Muscle of leg (tissue), 11 donors: ENCODE results near the gene ARMCX2. TPM values are rescaled to one million over a fixed set of nuclear protein-coding genes. Genes with fewer than 3 reads are reported as not detected.
"Not testable (repeated sequence)": the region's sequence is repeated elsewhere in the genome, so short reads cannot be mapped to it uniquely, and the experiment has no call there.

Experiments
- DNase-seq: peaks from one replicate; pipeline ENCODE4 v3.0.0; 2013
- H3K27ac ChIP-seq: one replicate; pipeline ENCODE4 v1.5.1; 2013; ENCODE audit warnings: mild to moderate bottlenecking, low read length, control low read depth
- H3K27me3 ChIP-seq: one replicate; pipeline ENCODE4 v1.6.1; 2013; ENCODE audit warnings: low read length; ENCODE audit not compliant: control insufficient read depth, insufficient read depth
- H3K36me3 ChIP-seq: one replicate; pipeline ENCODE4 v1.6.1; 2013; ENCODE audit warnings: low read length; ENCODE audit not compliant: control insufficient read depth, insufficient read depth
- H3K4me1 ChIP-seq: one replicate; pipeline ENCODE4 v1.6.1; 2013; ENCODE audit warnings: low read length; ENCODE audit not compliant: control insufficient read depth, insufficient read depth
- H3K4me3 ChIP-seq: one replicate; pipeline ENCODE4 v1.5.1; 2013; ENCODE audit warnings: low read length, control low read depth
- H3K9me3 ChIP-seq: replicated peaks from 2 replicates; pipeline ENCODE4 v1.6.1; 2013; ENCODE audit warnings: low read depth, low read length; ENCODE audit not compliant: control insufficient read depth
- WGBS: methylation state at CpG from one replicate; pipeline ENCODE4 v1.1.5; 2013; ENCODE audit warnings: missing lambda C conversion rate; ENCODE audit not compliant: insufficient coverage; 5-methylcytosine and 5-hydroxymethylcytosine counted together
- polyA plus RNA-seq, 8 donors: library from polyadenylated mRNA; unstranded; fragments of 120-200 nt; gene quantifications; one replicate each; pipeline versions ENCODE4 v1.2.1 to v1.2.3, GENCODE V29; 2013; ENCODE audit warnings: inconsistent platforms in 1 of 8, low replicate concordance in 1 of 8; ENCODE audit not compliant: insufficient read length in 8 of 8, insufficient read depth in 1 of 8
- total RNA-seq: library from RNA; stranded (reverse); fragments of 120-200 nt; gene quantifications from one replicate; pipeline ENCODE4 v1.2.4, GENCODE V29; 2013

Gene ARMCX2
- total and polyA plus RNA-seq, 9 donors, result 102 to 151 (median 128) TPM

DNA sequence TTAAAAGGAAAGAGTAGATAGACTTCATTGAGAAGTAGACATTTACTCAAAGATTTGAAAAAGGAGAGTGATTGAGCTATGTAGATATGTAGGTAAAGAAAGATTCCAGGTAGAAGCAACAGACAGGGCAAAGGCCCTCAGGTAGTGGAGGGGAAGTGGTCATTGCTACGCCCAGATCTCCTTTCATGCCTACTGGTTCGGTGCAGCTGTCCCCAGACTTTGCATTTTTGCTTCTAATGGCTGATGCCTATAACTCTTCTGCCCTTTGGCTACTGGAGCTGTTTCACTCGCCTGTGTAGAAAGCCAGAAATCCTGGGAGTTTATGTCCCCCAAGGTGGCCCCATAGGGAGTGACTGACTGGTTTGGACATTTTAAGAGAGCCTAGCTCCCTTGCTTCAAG, 16.9 kb upstream of the ARMCX2 start:
- Histone ChIP-seq H3K36me3 (no peaks in the 10 kb centered on the region), H3K9me3 (no peaks in the 10 kb centered on the region), H3K4me3 (no peak overlapping the region), H3K27ac (no peak overlapping the region), H3K4me1 (no peaks in the 10 kb centered on the region), H3K27me3 (peaks cover 4% of the 10 kb centered on the region)
- DNase-seq, result no peak
- 33% methylated on average over 3 of the region's 3 CpGs for whole genome bisulfite sequencing

DNA sequence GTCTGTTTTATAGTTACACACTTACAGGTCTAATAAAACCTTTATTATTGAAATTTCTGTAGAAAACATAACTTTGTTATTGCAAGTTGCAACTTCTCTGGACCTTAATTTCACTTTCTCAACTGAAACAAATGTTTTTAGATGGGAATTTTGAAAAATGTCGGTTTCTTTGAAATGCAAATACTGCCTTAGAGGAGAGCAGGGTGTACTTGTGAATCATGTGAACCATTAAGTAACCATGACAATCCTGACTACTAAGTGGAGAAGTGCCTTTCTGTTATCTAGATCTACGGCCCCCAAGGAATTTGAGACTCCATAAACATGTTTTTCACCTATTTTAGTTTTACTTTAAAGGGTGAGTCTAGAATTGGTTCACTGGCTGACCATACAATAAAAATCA, 8.5 kb upstream of the ARMCX2 start:
- Histone ChIP-seq H3K36me3 (no peaks in the 10 kb centered on the region), H3K9me3 (no peaks in the 10 kb centered on the region), H3K27me3 (peaks cover 17% of the 10 kb centered on the region), H3K4me1 (no peaks in the 10 kb centered on the region), H3K4me3 (no peak overlapping the region), H3K27ac (no peak overlapping the region)
- DNase-seq, result no peak
- no CpG with 5 or more reads among the region's 2 CpGs for WGBS

DNA sequence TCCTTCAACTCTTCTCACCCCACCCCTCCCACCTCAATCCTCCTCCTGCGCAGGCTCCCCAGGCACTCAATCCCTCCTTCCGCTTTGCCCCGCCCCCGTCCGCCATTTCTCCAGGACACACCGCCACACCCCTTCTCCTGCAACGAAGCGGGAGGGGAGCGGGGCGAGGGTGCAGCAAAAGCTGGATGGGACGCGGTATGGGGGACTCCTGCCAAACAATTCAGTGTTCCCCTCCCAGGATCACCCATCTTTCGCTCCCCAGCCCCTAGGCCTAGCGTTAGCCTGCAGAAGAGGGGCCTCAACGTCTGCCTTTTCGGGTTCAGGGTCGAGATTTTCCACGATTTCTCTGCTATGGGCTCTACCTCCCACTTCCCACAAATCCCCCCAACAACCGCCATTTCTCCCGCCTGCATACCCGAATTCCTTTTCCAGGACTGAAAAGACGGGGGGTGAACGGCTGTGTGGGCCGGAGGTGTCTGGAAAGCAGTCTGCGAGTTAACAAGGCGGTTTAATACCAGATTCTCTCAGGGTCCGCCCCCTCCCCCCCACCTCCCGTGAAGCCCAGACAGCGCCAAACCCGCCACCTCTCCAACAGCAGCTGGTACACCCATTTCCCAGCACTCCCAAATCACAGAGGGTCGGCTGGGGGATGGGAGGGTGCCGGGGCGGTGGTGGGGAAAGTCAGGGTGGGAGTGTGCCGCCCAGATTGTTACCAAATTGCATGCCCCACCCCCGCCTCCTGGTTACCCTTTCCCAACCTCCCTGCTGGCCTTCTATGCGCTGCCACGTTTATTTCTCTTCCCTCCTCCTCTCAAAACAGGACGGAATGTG, 774 bp downstream of the ARMCX2 start:
- Histone ChIP-seq H3K9me3 (no peaks in the 10 kb centered on the region), H3K27ac (peak overlapping the region; percentile 90), H3K27me3 (peaks cover 31% of the 10 kb centered on the region), H3K36me3 (peaks cover 25% of the 10 kb centered on the region), H3K4me3 (peak overlapping the region; percentile 78), H3K4me1 (peaks cover 18% of the 10 kb centered on the region)
- peak; percentile 87 for DNase-seq
- WGBS, result 22% methylated on average over 22 of the region's 38 CpGs

DNA sequence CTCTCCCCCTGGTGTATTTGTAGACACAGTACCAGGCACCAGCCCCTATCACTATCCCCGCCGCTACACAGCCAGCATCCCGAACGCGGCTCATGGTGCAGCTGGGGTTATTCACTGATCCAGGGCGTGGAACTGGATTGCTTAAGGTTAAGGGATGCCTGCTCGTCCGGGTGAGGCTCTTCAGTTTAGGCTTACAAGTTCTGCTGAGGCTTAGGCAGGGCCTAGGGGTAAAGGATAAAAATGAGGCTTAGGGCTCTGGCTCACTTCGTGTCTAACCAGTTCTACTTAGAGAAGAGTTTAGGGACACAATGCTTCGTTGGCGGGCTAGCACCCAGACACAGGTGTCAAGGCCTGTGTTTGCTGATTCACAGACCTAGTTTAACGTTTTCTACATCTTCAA, 2.2 kb downstream of the ARMCX2 start:
- no peak for DNase-seq
- Histone ChIP-seq H3K27ac (no peak overlapping the region), H3K4me1 (peaks cover 18% of the 10 kb centered on the region), H3K9me3 (no peaks in the 10 kb centered on the region), H3K36me3 (peaks cover 25% of the 10 kb centered on the region), H3K4me3 (no peak overlapping the region), H3K27me3 (peaks cover 30% of the 10 kb centered on the region)
- WGBS, result 75% methylated on average over 5 of the region's 12 CpGs

DNA sequence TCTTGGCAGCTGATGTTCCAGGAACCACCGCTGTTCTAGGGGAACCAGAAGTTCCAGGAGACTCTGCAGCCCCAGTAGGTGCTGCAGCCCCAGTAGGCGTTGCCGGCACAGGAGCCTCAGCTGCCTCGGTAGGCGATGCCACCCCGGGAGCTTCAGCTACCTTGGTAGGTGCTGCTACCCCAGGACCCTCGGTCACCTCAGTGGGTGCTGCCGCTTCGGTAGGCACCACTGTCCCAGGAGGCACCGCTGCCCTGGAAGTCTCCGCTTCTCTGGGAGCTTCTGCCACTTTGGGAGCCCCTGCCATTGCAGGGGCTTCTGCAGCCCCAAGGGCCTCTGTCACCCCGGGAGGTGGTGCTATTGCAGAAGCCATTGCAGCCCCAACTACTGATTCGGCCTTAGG, 2.8 kb downstream of the ARMCX2 start:
- WGBS, result 84% methylated on average over 13 of the region's 13 CpGs
- peaks cover 18% of the 10 kb centered on the region for H3K4me1 ChIP-seq
- no peak overlapping the region for H3K27ac ChIP-seq
- H3K27me3 ChIP-seq, result peaks cover 30% of the 10 kb centered on the region
- H3K9me3 ChIP-seq, result no peaks in the 10 kb centered on the region
- peaks cover 25% of the 10 kb centered on the region for H3K36me3 ChIP-seq
- no peak for DNase-seq
- no peak overlapping the region for H3K4me3 ChIP-seq

DNA sequence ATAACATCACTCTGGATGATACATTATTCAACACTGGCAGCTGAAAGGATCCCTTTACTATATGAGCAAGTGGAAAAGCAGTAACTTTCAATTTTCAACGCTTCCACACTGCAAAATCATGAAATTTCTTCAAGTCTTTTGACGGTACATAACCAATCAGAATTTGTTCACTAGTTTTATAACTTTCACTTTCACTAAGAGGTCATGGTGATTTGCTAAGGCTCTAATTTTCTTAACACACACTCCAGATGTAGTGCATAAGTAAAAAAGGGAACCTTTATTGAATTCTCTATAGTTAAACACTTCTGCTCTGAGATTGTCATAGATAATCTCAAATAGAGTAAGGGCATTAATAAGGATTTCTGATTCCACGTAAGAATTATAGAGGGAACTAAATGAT, 4.1 kb downstream of the ARMCX2 start:
- Histone ChIP-seq H3K36me3 (peaks cover 25% of the 10 kb centered on the region), H3K27ac (no peak overlapping the region)
- no CpG with 5 or more reads among the region's 3 CpGs for WGBS

DNA sequence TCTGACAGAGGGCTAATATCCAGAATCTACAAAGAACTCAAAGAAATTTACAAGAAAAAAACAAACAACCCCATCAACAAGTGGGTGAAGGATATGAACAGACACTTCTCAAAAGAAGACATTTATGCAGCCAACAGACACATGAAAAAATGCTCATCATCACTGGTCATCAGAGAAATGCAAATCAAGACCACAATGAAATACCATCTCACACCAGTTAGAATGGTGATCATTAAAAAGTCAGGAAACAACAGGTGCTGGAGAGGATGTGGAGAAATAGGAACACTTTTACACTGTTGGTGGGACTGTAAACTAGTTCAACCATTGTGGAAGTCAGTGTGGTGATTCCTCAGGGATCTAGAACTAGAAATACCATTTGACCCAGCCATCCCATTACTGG, 11.9 kb downstream of the ARMCX2 start:
- H3K27me3 ChIP-seq, H3K9me3 ChIP-seq, DNase-seq, H3K36me3 ChIP-seq, H3K4me1 ChIP-seq, H3K4me3 ChIP-seq, H3K27ac ChIP-seq: not testable (repeated sequence)

More for the DNA sequence above, 4.1 kb downstream of the ARMCX2 start:
- Histone ChIP-seq H3K9me3 (no peaks in the 10 kb centered on the region), H3K4me1 (peaks cover 18% of the 10 kb centered on the region), H3K4me3 (no peak overlapping the region), H3K27me3 (peaks cover 25% of the 10 kb centered on the region)
- DNase-seq, result no peak

DNA sequence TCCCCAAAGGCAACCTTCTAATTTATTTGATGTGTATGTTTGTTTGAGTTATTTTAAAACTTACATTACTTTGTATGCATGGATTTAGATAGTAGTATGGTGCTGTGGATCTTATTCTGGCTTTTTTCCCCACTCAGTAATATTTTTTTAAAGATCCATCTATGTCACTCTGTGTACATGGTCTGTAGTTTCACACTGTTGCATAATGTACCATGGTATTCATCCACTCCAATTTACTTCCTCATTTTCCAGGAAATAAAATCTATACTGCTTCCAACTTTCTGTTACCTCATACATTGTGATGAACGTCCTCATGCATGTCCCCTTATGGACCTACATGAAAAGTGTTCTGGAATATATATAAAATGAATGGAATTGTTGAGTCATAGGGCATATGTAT, 17.6 kb downstream of the ARMCX2 start:
- no CpG with 5 or more reads among the region's 1 CpG for WGBS
- no peak for DNase-seq

DNA sequence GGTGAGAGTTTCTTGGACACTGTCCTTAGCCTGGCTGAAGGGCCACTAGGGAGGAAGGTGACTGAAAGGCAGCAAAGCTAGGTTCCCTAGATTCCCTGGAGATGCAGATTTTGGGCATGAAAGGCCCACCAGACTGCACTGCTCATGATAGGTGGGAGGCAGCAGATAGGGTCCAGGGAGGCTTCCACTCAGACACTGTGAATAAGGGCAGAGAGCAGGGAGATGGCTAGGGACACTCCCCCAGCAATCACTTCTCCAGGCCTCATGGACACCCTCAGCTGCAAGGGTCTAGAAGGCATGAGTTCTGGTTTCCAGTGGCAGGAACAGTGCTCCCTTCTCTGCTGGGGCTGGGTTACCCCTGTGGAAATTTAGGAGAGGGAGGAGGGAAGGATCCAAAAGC, 20.1 kb downstream of the ARMCX2 start:
- Histone ChIP-seq H3K27me3 (peaks cover 13% of the 10 kb centered on the region), H3K4me3 (no peak overlapping the region), H3K27ac (no peak overlapping the region), H3K9me3 (no peaks in the 10 kb centered on the region), H3K36me3 (no peaks in the 10 kb centered on the region), H3K4me1 (no peaks in the 10 kb centered on the region)
- no peak for DNase-seq

More for the DNA sequence above, 17.6 kb downstream of the ARMCX2 start:
- Histone ChIP-seq H3K27ac (no peak overlapping the region), H3K9me3 (no peaks in the 10 kb centered on the region), H3K4me3 (no peak overlapping the region), H3K4me1 (no peaks in the 10 kb centered on the region), H3K27me3 (peaks cover 10% of the 10 kb centered on the region), H3K36me3 (no peaks in the 10 kb centered on the region)

DNA sequence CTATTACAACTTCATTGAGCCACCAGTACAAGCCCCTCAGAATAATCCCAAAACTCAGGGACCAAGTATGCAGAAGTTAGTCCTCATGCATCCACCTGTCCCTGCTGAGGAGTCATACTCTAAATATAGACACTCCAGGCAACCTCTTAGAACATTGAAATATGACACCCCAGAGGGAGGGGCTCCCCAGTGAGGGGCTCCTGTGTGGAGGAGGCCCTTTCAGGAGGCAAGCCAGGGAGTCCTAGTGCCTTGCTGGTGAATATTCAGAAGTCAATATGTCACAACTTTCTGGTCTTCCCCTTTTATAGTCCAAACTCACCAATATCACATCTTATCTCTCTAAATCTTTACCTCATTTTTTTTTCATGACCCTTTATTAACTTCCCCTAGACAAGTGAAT, 40.3 kb downstream of the ARMCX2 start:
- no peaks in the 10 kb centered on the region for H3K9me3 ChIP-seq
- H3K4me3 ChIP-seq, result no peak overlapping the region
- DNase-seq, result peak; percentile 72
- peaks cover 5% of the 10 kb centered on the region for H3K36me3 ChIP-seq
- H3K4me1 ChIP-seq, result peaks cover 23% of the 10 kb centered on the region
- peaks cover 19% of the 10 kb centered on the region for H3K27me3 ChIP-seq
- H3K27ac ChIP-seq, result peak overlapping the region; percentile 39
